Mesenchymal stem cell (in vitro differentiated cells and primary cell): Measurements from ENCODE around the gene MED7.

Experiments used
- DNase-seq: peaks from one replicate; pipeline ENCODE4 v3.0.0-alpha.2; 2013
- H2AFZ ChIP-seq: one replicate; pipeline ENCODE4 v1.6.1; 2013; ENCODE audit warnings: low read depth, mild to moderate bottlenecking, control low read depth, inconsistent platforms, low read length, moderate library complexity
- H2AK5ac ChIP-seq: 2 replicates; pipeline ENCODE4 v1.6.1; 2013; ENCODE audit warnings: low read length, moderate library complexity, mild to moderate bottlenecking, inconsistent platforms; ENCODE audit not compliant: severe bottlenecking
- H2BK120ac ChIP-seq: one replicate; pipeline ENCODE4 v1.6.1; 2013; ENCODE audit warnings: low read depth, mild to moderate bottlenecking, inconsistent platforms, low read length, moderate library complexity
- H2BK12ac ChIP-seq, 2 experiments: one replicate each; pipeline ENCODE4 v1.6.1; 2013; ENCODE audit warnings: inconsistent platforms in 2 of 2, low read length in 2 of 2, mild to moderate bottlenecking in 2 of 2, moderate library complexity in 2 of 2, control low read depth in 1 of 2
- H2BK15ac ChIP-seq: one replicate; pipeline ENCODE4 v1.6.1; 2013; ENCODE audit warnings: mild to moderate bottlenecking, low read depth, inconsistent platforms; ENCODE audit not compliant: poor library complexity, severe bottlenecking
- H2BK5ac ChIP-seq: 2 replicates; pipeline ENCODE4 v1.6.1; 2013; ENCODE audit warnings: low read depth, mild to moderate bottlenecking, low read length, control low read depth, inconsistent platforms; ENCODE audit not compliant: poor library complexity, severe bottlenecking
- H3K14ac ChIP-seq, 2 experiments: one replicate each; pipeline ENCODE4 v1.6.1; 2013; ENCODE audit warnings: inconsistent platforms in 2 of 2, low read length in 2 of 2, control low read depth in 1 of 2, mild to moderate bottlenecking in 1 of 2, moderate library complexity in 1 of 2
- H3K18ac ChIP-seq, 2 experiments: one replicate each; pipeline ENCODE4 v1.6.1; 2013; ENCODE audit warnings: inconsistent platforms in 2 of 2, low read length in 2 of 2, control low read depth in 1 of 2, low read depth in 1 of 2, mild to moderate bottlenecking in 1 of 2
- H3K23ac ChIP-seq, 2 experiments: one replicate each; pipeline ENCODE4 v1.6.1; 2013; ENCODE audit warnings: inconsistent platforms in 2 of 2, low read length in 2 of 2, mild to moderate bottlenecking in 2 of 2, moderate library complexity in 2 of 2, control low read depth in 1 of 2
- H3K27ac ChIP-seq: 2 replicates; pipeline ENCODE4 v1.5.1; 2013; ENCODE audit warnings: mild to moderate bottlenecking, moderate library complexity, low read length, control low read depth, inconsistent platforms; ENCODE audit not compliant: poor library complexity, severe bottlenecking
- H3K27me3 ChIP-seq, 2 experiments: 2 replicates each; pipeline versions ENCODE4 v1.6.1 to v1.7.0; 2013; ENCODE audit warnings: low read length in 2 of 2, mild to moderate bottlenecking in 2 of 2, moderate library complexity in 2 of 2, control low read depth in 1 of 2, inconsistent platforms in 1 of 2; ENCODE audit not compliant: control insufficient read depth in 1 of 2, insufficient read depth in 1 of 2
- H3K36me3 ChIP-seq, 2 experiments: 2 replicates each; pipeline versions ENCODE4 v1.6.1 to v1.7.0; 2013; ENCODE audit warnings: low read length in 2 of 2, control low read depth in 1 of 2, inconsistent platforms in 1 of 2, low read depth in 1 of 2, mild to moderate bottlenecking in 1 of 2; ENCODE audit not compliant: insufficient read depth in 2 of 2, control insufficient read depth in 1 of 2
- H3K4ac ChIP-seq, 2 experiments: one replicate each; pipeline ENCODE4 v1.6.1; 2013; ENCODE audit warnings: inconsistent platforms in 2 of 2, low read length in 2 of 2, mild to moderate bottlenecking in 2 of 2, moderate library complexity in 2 of 2, control low read depth in 1 of 2, low read depth in 1 of 2
- H3K4me1 ChIP-seq: 2 replicates; pipeline ENCODE4 v1.6.1; 2013; ENCODE audit warnings: low read depth, low read length, control low read depth; ENCODE audit not compliant: control insufficient read depth, insufficient read depth
- H3K4me2 ChIP-seq: 2 replicates; pipeline ENCODE4 v1.6.1; 2013; ENCODE audit warnings: low read length, mild to moderate bottlenecking, inconsistent platforms; ENCODE audit not compliant: poor library complexity, severe bottlenecking
- H3K4me3 ChIP-seq, 2 experiments: 2 replicates each; pipeline versions ENCODE4 v1.5.1 to v1.7.0; 2013; ENCODE audit warnings: low read length in 2 of 2, mild to moderate bottlenecking in 2 of 2, control low read depth in 1 of 2, low read depth in 1 of 2; ENCODE audit not compliant: insufficient read depth in 1 of 2
- H3K79me1 ChIP-seq: replicated peaks from 2 replicates; pipeline ENCODE4 v1.6.1; 2013; ENCODE audit warnings: mild to moderate bottlenecking, control low read depth, low read length, inconsistent platforms; ENCODE audit not compliant: poor library complexity, severe bottlenecking
- H3K9ac ChIP-seq: 2 replicates; pipeline ENCODE4 v1.7.0; 2013; ENCODE audit warnings: mild to moderate bottlenecking, low read length, moderate library complexity
- H3K9me3 ChIP-seq: 2 replicates; pipeline ENCODE4 v1.7.0; 2013; ENCODE audit warnings: mild to moderate bottlenecking, low read length; ENCODE audit not compliant: control insufficient read depth
- H4K8ac ChIP-seq: one replicate; pipeline ENCODE4 v1.6.1; 2013; ENCODE audit warnings: inconsistent platforms, mild to moderate bottlenecking, low read length, moderate library complexity
- H4K91ac ChIP-seq: one replicate; pipeline ENCODE4 v1.6.1; 2013; ENCODE audit warnings: mild to moderate bottlenecking, low read length, inconsistent platforms
- WGBS: methylation state at CpG from one replicate; pipeline ENCODE4 v1.1.7; 2013; ENCODE audit warnings: mixed read lengths; 5-methylcytosine and 5-hydroxymethylcytosine counted together

The MED7 gene

DNA sequence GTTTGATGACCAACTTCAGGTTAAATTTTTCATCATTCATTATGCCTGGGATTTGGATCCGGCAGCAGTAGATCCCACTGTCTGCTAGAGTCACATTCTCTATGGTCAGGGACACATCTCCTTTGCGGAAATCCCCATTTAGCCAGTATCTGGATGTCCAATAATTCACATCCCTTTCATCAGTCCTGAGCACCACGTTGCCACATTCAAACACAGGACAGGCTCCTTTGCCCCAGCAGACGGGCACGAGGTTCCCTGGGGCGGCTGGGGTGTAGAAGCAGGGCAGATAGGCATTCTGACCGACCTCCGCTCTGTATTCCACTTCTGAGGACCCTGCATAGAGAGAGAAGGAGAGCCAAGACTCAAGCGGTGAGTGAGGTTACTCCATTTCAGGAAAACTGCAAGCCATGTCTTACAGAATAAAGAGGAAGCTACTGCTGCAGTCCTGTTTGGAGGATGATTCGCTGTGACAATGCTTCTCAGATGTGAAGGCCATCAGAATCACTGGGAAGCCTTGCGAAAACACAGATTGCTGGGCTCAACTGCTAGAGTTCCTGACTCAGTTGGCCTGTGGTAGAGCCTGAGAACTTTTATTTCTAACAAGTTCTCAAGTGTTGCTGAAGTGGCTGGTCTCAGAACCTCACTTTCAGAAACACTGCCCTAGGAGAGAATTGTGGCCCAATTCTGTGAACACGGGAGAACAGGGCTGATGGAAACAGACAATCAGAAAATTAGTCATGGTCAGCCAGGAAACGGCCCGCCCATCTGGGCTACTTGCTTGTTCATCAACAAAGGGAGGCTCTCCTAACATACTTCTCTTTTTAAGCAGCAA lies 35.8 kb downstream of the MED7 start:
- no peak overlapping the region for H3K23ac ChIP-seq
- H2BK5ac ChIP-seq = no peak overlapping the region
- no peaks in the 10 kb centered on the region for H3K36me3 ChIP-seq
- H3K4me3 ChIP-seq = no peak overlapping the region
- H2AK5ac ChIP-seq = no peak overlapping the region
- H4K91ac ChIP-seq = no peak overlapping the region
- WGBS = 85% methylated on average over 12 of the region's 14 CpGs
- no peak overlapping the region for H2BK15ac ChIP-seq
- no peak overlapping the region for H2BK120ac ChIP-seq
- peak overlapping the region in 1 of 2 experiments; percentile 0 for H3K18ac ChIP-seq
- no peaks in the 10 kb centered on the region for H3K9me3 ChIP-seq
- no peak overlapping the region for H4K8ac ChIP-seq
- no peaks in the 10 kb centered on the region for H3K79me1 ChIP-seq
- no peak overlapping the region for H3K27ac ChIP-seq
- H3K4me1 ChIP-seq = peaks cover 2% of the 10 kb centered on the region
- no peak overlapping the region for H3K4me2 ChIP-seq
- DNase-seq = peak; percentile 25
- peak overlapping the region; percentile 8 for H2AFZ ChIP-seq
- H3K14ac ChIP-seq = no peak overlapping the region
- H3K9ac ChIP-seq = no peak overlapping the region
- H3K4ac ChIP-seq = no peak overlapping the region
- H2BK12ac ChIP-seq = no peak overlapping the region
- H3K27me3 ChIP-seq = no peaks in the 10 kb centered on the region

DNA sequence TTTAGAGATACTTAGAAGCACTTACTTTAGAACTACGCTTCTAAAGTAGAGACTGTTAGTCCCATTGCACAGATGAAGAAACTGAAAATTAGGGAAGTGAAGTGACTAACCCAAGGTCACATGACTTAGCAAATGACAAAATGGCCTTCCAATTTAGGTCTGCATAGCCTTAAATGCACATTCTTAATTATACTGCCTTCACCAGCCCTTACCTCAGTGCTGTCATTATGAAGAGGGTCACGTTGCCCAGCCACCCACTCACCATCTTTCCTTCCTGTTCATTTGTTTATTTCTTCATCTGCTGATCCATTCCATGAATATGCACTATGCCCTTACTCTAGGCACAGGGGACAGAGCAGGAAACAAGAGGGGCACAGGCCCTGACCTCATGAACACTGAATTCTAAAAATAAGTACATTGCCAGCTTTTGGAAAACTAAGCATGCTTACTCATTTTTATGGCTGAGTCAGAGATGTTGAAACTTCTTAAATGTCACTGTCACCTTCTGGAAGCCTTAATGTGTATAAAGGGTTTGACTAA lies 42.5 kb downstream of the MED7 start:
- no peak overlapping the region for H3K4me2 ChIP-seq
- H3K4me3 ChIP-seq = no peak overlapping the region
- no peak overlapping the region for H2BK120ac ChIP-seq
- H3K18ac ChIP-seq = peak overlapping the region in 1 of 2 experiments; percentile 54
- H3K14ac ChIP-seq = no peak overlapping the region
- H3K79me1 ChIP-seq = no peaks in the 10 kb centered on the region
- H3K27ac ChIP-seq = no peak overlapping the region
- no peak overlapping the region for H4K91ac ChIP-seq
- DNase-seq = peak; percentile 82
- H2BK15ac ChIP-seq = no peak overlapping the region
- no peaks in the 10 kb centered on the region for H3K27me3 ChIP-seq
- peak overlapping the region; percentile 49 for H4K8ac ChIP-seq
- no peaks in the 10 kb centered on the region for H3K36me3 ChIP-seq
- H3K23ac ChIP-seq = no peak overlapping the region
- H3K4me1 ChIP-seq = no peaks in the 10 kb centered on the region
- no peak overlapping the region for H2BK12ac ChIP-seq
- H3K9ac ChIP-seq = no peak overlapping the region
- H2AFZ ChIP-seq = no peak overlapping the region
- H3K9me3 ChIP-seq = no peaks in the 10 kb centered on the region
- no peak overlapping the region for H2BK5ac ChIP-seq
- WGBS = 50% methylated on average over 2 of the region's 2 CpGs
- no peak overlapping the region for H3K4ac ChIP-seq
- H2AK5ac ChIP-seq = peak overlapping the region; percentile 6

DNA sequence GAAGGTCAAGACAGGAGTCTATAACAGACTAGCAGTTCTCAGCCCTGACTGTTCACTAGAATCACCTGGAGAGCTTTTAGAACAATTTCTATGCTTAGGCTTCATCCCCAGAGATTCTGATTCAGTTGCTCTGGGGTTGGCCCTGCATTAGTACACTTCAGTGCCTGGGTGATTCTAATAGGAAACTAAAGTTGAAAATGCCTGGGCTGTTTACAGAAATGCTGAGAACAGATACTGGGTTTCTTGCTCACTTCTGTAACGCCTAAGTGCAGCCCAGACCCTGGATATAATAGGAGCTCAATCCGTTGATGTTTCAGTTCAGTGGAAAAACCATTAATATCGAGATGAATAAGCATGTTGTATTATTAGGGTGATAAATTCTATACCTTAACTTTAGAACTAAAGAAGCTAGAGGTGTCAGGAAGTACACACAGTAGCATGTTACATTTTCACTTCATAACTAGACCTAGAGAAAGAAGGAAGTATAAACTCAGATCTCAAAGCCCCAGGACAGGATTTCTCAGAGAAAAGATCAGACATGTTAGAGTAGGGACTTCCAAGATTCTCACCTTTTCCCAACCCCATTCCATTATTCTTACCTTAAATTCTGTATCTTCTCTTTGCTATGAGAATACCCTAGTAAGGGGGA lies 54.2 kb downstream of the MED7 start:
- Histone ChIP-seq H3K4ac (no peak overlapping the region), H3K9me3 (no peaks in the 10 kb centered on the region), H2AK5ac (no peak overlapping the region), H2BK12ac (no peak overlapping the region), H3K27me3 (no peaks in the 10 kb centered on the region), H3K4me3 (no peak overlapping the region), H3K4me2 (no peak overlapping the region), H3K18ac (no peak overlapping the region), H4K91ac (no peak overlapping the region), H3K36me3 (no peaks in the 10 kb centered on the region), H2BK5ac (no peak overlapping the region), H3K9ac (no peak overlapping the region), H2BK120ac (no peak overlapping the region), H3K4me1 (no peaks in the 10 kb centered on the region), H3K27ac (no peak overlapping the region), H2BK15ac (no peak overlapping the region), H3K23ac (no peak overlapping the region), H3K14ac (no peak overlapping the region), H2AFZ (no peak overlapping the region), H4K8ac (no peak overlapping the region), H3K79me1 (no peaks in the 10 kb centered on the region)
- 67% methylated on average over 1 of the region's 3 CpGs for WGBS
- DNase-seq = no peak
